Fibroblast of skin of left biceps (primary cell): Measurements from ENCODE around the gene TRPM2.
"Not testable (repeated sequence)": the region's sequence is repeated elsewhere in the genome, so short reads cannot be mapped to it uniquely, and the experiment has no call there.

Experiments
- DNase-seq, 2 experiments: peaks; one replicate each; pipeline ENCODE4 v3.0.0-alpha.2; 2013; ENCODE audit warnings: low read depth in 2 of 2

Gene TRPM2

GRCh38 chr21:44462086-44462833 lies 108.8 kb downstream of the TRPM2 start:
- no peak for DNase-seq

- no peak for DNase-seq
These were observed 109.4 kb downstream of the TRPM2 start for GRCh38 chr21:44462834-44463200.

GRCh38 chr21:44463724-44464123 lies 110.3 kb downstream of the TRPM2 start:
- no peak for DNase-seq

GRCh38 chr21:44464351-44464750 lies 110.9 kb downstream of the TRPM2 start:
- no peak for DNase-seq

GRCh38 chr21:44466351-44466954 lies 113.0 kb downstream of the TRPM2 start:
- no peak for DNase-seq

GRCh38 chr21:44466996-44467858 lies 113.8 kb downstream of the TRPM2 start:
- DNase-seq, result no peak

- DNase-seq, result no peak
These were observed 114.4 kb downstream of the TRPM2 start for GRCh38 chr21:44467859-44468195.

GRCh38 chr21:44471341-44471740 lies 117.9 kb downstream of the TRPM2 start:
- DNase-seq, result no peak

- DNase-seq, result no peak
These were observed 118.6 kb downstream of the TRPM2 start for GRCh38 chr21:44471996-44472395.

- DNase-seq, result no peak
These were observed 120.6 kb downstream of the TRPM2 start for GRCh38 chr21:44473915-44474555.

GRCh38 chr21:44475266-44475845 lies 121.9 kb downstream of the TRPM2 start:
- DNase-seq, result no peak

GRCh38 chr21:44477131-44477530 lies 123.7 kb downstream of the TRPM2 start:
- DNase-seq, result no peak

- no peak for DNase-seq
These were observed 124.3 kb downstream of the TRPM2 start for GRCh38 chr21:44477712-44478111.

- no peak for DNase-seq
These were observed 124.8 kb downstream of the TRPM2 start for GRCh38 chr21:44478124-44478800.

GRCh38 chr21:44478801-44479167 lies 125.4 kb downstream of the TRPM2 start:
- no peak for DNase-seq

- not testable (repeated sequence) for DNase-seq
These were observed 126.3 kb downstream of the TRPM2 start for GRCh38 chr21:44479556-44480199.

- no peak for DNase-seq
These were observed 127.0 kb downstream of the TRPM2 start for GRCh38 chr21:44480200-44481053.

- DNase-seq, result no peak
These were observed 129.3 kb downstream of the TRPM2 start for GRCh38 chr21:44482581-44483287.
